Occipital lobe (tissue), 2 donors: ENCODE data around the gene AXIN1. TPM values are rescaled to one million over a fixed set of nuclear protein-coding genes. Genes with fewer than 3 reads are reported as not detected.
"Not testable (repeated sequence)": the region's sequence is repeated elsewhere in the genome, so short reads cannot be mapped to it uniquely, and the experiment has no call there.

ENCODE experiments used
- DNase-seq: peaks from one replicate; lab custom pipeline; 2025; lab: John Stamatoyannopoulos, UW
- total RNA-seq: library from RNA; depleted of rRNA; stranded (reverse); fragments of >200 nt; gene quantifications from one replicate; pipeline ENCODE4 v1.2.3, GENCODE V29; 2014

AXIN1 gene
- total RNA-seq, 1 donor from 2014 or later: 18.7 TPM

GRCh38 chr16:369866-370436 lies 17.4 kb upstream of the AXIN1 start:
- no peak for DNase-seq

DNA sequence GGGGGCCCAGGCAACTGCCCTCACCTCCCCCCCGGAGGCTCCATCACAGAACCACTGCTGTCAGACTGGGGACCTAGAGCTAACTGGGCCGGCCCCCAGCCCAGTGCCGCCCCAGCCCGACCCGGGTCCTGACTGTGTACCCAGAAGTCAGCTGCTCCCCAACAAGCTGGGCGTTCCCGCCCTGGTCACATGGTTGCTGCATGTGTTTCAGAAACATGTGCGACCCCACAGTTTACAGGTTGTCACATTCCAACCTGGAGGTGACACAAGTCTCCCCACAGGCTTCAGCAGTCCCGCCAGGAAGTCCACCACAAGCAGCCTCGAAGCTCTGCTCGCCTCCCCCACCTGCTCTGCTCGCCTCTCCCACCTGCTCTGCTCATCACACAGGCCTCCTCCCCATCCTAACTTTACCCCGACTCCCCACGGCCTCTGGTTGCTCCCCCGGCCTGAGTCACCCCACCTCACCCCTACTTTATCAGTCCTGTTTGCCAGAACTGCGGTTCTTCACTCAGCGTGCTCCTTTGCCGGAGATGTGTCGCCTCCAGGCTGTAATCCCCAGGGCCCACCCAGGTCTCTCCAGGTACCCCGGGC lies 16.8 kb upstream of the AXIN1 start:
- no peak for DNase-seq

DNA sequence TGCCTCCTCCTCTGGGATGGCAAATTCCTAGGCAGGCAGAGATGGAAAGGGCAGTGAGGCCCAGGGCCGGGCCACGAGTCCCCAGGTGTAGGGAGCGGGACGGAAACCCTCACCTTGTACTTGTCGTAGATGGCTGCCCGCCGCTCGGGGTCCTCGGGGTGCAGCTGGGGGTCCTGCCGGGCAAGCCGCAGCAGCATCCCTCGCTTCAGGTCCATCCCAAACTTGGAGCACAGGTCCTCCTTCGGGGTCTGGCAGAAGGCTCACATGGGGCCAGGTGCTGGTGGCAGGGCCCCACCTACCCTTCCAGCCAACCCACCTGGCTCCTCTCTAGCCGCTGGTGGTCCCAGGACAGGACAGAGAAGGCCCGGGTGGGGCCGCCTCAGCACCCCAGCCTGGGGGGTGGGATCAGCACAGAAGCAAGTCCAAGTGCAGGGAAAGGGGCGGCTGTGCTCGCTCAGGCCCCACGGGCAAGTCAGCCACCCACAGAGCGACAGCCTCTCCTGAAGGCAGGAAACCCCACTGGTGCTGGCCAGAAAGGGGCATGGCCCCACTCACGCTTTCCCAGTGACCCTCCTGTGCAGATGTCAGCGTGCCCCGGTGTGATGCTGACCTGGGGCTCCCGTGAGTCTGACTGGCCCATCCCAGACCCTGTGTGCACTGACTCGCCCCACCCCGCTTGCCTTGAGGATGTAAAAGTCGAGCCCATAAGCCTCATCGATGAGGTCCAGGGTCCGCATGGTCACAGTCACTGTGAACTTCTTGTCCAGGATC lies 16.1 kb upstream of the AXIN1 start:
- DNase-seq: no peak

DNA sequence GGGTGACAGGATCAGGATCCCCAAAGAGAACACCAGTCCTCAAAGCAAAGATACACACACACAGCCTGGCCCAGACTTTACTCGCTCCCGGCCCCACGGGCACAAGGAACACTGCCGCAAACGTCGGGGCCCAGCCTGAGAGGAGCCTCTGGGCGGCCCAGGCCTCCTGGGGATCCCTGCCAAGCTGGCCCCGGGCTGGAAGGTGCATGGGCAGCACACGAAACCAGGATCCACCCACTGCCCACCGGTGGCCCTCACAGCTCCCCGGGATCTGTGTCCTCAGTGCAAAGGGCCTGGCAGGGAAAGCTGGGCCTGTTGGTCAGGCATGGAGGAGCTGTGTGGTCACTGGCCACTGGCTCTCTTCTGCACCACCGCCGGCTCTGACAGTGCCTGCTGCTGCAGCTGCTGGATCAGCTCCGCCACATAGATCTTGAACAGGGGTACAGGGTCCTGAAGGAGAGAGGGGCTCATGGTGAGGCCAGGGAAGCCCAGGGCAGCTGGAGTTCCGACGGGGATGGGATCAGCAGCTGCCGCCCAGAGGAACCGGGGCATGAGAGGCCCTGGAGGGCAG lies 14.9 kb upstream of the AXIN1 start:
- DNase-seq: no peak

GRCh38 chr16:366476-366875 lies 14.0 kb upstream of the AXIN1 start:
- no peak for DNase-seq

GRCh38 chr16:364595-365491 lies 12.3 kb upstream of the AXIN1 start:
- DNase-seq: no peak

DNA sequence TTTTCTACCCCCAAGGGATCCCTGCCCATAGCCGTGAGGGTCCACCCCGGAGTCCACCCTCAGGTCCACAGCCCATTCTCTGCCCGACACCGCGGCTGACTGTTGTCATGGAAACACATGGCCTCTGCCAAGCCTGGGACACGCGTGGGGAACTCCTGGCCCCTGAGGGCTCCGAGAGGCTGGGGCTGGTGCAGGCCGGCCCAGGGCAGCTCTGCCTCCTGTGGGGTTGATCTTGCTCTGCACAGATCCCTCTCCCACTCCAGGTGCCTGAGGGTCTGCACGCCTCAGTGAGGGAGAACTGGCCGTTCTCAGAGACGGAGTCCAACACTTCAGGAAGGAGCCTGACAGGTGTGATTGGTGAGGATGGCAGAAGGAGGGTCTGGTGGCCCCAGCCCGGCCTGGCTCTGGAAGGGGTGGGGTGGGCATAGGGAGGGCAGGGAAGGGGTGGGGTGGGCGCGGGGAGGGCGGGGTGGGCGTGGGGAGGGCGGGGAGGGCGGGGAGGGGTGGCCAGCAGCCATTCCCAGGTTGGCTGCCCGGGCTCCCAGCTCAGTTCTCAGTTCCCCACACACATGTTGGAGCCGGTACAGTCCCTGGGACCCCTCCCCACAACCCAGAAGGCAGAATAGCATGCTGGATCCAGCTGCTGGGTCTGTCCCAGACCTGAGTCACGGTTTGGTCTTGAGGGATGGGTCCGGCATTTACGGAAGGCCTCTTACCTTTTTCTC lies 11.4 kb upstream of the AXIN1 start:
- DNase-seq: no peak

DNA sequence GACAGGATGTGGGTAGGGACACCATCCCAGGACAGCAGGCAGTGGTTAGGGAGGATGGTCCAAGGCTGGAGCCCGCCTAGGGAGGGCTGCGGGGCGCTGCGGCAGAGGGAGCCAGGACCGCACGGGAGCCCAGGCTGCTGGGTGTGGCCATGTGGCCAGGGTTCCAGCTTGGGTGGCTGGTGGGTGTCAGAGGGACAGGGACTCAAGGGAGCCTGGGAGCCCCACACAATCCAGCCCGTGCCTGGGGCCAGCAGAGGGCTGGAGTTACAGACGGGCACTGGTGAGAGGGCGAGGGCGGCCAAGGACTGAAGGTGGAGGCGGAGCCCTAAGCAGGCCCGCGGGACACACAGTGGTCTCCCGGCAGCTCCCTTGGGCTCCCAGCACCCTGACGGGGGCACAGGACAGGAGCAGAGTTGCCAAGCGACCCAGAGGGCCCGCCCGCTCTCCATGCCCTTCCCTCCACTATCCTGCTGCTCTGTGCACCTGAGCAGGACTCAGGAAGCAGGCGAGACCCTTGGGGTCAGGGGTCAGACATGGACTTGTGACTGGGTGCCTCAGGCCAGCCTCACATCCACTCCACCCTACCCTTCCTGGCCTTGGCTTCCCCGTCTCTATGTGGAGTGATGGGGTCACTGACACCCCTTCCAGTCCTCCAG lies 10.7 kb upstream of the AXIN1 start:
- DNase-seq: no peak

DNA sequence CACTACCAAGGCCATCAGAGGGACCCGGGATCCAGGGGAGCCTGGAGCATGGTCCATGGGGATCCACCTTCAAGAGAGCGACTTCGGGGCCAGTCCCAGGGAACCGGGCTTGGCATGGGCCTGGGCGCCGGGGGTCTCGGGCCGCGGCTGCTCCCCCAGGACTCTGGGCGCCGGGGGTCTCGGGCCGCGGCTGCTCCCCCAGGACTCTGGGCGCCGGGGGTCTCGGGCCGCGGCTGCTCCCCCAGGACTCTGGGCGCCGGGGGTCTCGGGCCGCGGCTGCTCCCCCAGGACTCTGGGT lies 10.1 kb upstream of the AXIN1 start:
- not testable (repeated sequence) for DNase-seq

GRCh38 chr16:361872-362701 lies 9.6 kb upstream of the AXIN1 start:
- peak; percentile 53 for DNase-seq

GRCh38 chr16:361341-361871 lies 8.9 kb upstream of the AXIN1 start:
- peak; percentile 55 for DNase-seq

DNA sequence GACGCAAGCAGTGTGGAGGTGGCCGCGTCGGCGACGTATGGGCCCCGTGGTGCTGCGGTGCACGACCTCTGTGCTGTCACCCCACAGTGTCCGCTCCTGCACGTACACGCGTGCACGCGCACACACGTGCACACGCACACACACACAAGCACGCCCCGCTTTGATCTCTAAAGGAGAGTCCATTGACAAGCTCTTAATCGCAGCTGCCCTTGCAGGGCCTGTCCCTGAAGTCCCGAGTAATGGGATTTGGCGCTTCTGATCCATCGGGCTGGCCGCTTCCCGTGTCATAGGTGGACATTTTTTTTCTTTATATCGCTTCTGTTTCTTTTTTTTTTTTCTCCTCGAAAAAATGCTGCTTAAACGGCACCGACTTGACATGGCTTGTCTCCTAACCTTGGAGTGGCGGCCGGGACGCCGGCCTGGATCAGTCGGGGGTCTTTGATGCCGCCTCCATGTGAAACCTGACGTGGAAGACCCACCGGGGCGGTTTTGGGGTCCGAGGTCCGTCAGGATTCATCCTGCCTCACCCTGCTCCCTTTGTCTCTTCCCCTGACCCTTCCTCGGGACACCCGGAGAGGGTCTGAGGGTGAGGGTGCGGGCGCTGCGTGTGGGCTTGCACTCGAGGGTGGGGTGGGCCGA lies 8.3 kb upstream of the AXIN1 start:
- no peak for DNase-seq

GRCh38 chr16:359871-360697 lies 7.6 kb upstream of the AXIN1 start:
- no peak for DNase-seq

- no peak for DNase-seq
Measured at GRCh38 chr16:359067-359763, 6.7 kb upstream of the AXIN1 start.

- no peak for DNase-seq
Measured at GRCh38 chr16:356741-357140, 4.2 kb upstream of the AXIN1 start.

- DNase-seq: no peak
Measured at GRCh38 chr16:354971-355461, 2.5 kb upstream of the AXIN1 start.

GRCh38 chr16:354291-354881 lies 1.9 kb upstream of the AXIN1 start:
- no peak for DNase-seq
